AG09319 (cell line): ENCODE data around the gene C8B.

Source experiments
- DNase-seq: peaks from one replicate; pipeline ENCODE4 v3.0.0-alpha.2; 2010; ENCODE audit warnings: low read depth; ENCODE audit errors: extremely low read depth
- TF ChIP-seq, protein P1 (sequence below): IDR thresholded peaks from 2 replicates; pipeline ENCODE4 v1.5.1; 2011; ENCODE audit warnings: low read depth, mild to moderate bottlenecking, inconsistent platforms, low read length, moderate library complexity

Gene C8B

DNA sequence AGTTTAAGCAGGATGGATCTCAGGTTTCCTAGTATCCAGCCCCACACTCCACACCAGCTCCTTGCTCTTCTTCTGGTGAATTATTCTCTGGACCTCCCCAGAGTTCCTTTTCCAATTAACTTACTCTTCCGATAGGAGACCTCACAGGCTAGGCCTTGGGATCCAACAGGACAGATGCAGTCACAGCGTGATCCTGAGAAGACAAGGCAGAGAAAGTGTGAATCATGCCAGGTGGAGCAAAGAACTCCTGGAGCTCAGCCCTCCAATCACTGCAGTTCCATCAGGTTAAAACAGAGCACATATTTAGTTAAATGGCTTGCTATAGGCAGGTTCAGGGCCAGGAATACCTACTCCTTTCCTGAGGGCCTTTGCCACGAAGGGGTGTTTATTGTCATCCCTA lies 34.1 kb downstream of the C8B start:
- TF ChIP-seq, protein P1, sequence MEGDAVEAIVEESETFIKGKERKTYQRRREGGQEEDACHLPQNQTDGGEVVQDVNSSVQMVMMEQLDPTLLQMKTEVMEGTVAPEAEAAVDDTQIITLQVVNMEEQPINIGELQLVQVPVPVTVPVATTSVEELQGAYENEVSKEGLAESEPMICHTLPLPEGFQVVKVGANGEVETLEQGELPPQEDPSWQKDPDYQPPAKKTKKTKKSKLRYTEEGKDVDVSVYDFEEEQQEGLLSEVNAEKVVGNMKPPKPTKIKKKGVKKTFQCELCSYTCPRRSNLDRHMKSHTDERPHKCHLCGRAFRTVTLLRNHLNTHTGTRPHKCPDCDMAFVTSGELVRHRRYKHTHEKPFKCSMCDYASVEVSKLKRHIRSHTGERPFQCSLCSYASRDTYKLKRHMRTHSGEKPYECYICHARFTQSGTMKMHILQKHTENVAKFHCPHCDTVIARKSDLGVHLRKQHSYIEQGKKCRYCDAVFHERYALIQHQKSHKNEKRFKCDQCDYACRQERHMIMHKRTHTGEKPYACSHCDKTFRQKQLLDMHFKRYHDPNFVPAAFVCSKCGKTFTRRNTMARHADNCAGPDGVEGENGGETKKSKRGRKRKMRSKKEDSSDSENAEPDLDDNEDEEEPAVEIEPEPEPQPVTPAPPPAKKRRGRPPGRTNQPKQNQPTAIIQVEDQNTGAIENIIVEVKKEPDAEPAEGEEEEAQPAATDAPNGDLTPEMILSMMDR = no peak

DNA sequence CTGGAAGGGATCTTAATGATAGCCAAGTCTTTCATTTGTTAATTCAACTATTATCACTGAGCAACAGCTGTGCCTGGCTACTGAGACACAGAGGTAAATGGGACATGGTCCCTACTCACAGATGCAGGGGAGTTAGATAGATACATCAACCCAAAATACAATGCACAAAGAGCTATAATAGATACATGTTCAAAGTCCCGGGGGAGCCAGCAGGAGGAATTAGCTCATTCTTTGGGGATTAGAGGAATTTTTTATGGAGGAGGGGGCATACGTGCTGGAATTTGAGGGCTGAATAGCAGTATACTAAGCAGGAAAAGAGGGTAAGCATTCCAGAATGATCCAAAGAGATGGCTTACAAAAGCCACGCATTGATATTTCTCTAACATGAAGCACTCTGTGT lies 34.6 kb downstream of the C8B start:
- DNase-seq = no peak
- TF ChIP-seq, protein P1 = no peak

More for the DNA sequence above, 34.1 kb downstream of the C8B start:
- DNase-seq = no peak

DNA sequence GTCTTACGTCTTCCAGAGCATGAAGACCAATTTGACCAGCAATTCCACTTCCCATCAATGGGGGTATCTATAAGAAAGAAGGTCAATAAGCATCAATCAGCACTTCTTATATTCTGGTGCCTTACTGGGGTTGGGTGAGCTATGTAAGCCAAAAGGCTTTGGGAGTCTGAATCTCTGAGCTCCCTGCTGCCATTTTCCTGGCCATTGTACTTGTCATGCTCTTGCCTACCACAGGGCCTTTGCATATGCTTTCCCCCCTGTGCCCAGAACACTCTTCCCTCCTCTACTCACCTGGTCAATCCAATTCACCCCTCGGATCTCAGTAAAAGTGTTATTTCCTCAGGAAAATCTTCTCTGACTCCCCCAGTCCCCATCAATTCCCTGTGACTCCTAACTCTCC lies 36.3 kb downstream of the C8B start:
- DNase-seq = no peak
- TF ChIP-seq, protein P1 = no peak

DNA sequence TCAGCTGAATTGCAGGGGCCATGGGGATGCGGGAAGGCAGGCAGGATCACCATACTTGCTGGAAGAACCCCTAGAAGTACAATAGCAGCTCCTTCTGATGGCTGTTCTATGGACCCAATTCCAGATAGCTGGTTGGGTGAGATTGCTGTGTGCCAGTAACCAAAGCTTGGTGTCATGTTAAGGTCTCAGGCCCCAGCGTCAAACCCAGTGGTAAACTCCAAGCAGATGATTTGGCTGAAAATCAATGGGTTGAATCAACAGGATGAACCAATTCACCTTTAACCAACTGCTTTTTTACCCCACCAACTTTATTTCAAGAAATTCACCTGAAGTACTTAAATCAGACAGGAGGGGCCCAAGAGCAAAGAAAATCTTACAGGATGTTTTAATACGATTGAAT lies 37.8 kb downstream of the C8B start:
- TF ChIP-seq, protein P1 = no peak
- DNase-seq = no peak

DNA sequence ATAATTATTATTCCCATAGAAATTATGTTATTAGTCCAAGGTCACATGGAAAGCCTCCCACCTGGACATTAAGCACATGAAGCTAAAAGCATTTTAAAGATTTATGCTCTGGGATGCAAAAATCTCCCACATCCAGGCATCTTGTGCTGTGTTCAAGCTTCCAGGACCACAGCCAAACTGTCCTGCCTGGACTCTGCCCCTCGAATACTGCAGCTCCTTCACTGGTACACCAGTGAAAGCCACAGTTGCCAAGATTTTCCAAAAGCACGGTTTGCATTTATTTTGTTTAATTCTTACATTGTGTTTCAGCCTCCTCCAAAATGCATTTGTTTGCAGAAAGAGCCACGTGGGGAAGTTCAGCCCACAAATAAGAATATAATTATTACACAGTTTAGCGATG lies 38.6 kb downstream of the C8B start:
- DNase-seq = no peak
- TF ChIP-seq, protein P1 = no peak

DNA sequence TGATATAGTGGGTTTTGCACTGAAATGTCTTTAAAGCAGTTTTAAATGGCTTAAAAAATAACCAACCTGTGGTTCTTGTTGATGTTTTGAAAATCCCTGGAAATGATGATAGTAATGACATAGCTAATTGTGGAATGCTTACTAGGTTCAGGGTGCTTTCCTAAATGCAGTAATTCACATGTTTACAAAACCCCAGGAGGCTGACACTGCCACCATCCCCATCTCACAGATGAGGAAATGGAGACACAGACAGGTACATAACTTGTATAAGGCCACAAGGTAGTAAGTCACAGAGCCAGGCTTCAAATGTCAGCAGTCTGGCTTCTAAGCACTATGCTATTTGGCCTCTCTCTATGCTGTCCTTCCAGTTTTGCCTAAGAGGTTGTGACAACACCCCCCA lies 40.6 kb downstream of the C8B start:
- no peak for DNase-seq
- TF ChIP-seq, protein P1 = no peak

DNA sequence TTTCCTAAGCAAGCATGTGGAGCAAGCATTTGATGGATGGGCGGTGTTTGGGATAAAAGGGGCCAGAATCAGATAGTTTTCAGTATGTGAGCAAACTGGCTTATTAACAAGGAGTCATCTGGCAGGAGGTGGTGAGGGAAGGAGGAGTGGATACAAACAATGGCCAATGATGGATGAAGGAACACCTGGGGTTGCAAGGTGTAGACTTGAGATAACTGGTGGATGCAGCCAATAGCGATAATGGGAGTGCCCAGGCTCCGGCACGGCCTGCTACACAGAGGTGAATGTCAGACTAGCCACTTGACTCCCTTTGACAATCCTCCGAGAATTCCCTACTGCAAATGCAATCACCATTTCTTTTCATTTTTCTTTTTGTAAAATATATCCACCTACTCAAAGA lies 41.7 kb downstream of the C8B start:
- DNase-seq = no peak
- TF ChIP-seq, protein P1 = no peak
